Sciatic nerve (tissue), 2 donors: ENCODE results near the gene TRERF1. TPM values are rescaled to one million over a fixed set of nuclear protein-coding genes. Genes with fewer than 3 reads are reported as not detected.
A peak's percentile ranks its signal among the peaks of the same experiment; 100 is the strongest.
"Not testable (repeated sequence)": the region's sequence is repeated elsewhere in the genome, so short reads cannot be mapped to it uniquely, and the experiment has no call there.

Experiments used
- ATAC-seq: fragments of 200-7000 bp; cut with Tn5 transposase; one replicate; pipeline ENCODE4 v1.9.1; 2020; ENCODE audit warnings: mild to moderate bottlenecking, moderate library complexity
- DNase-seq: peaks from one replicate; pipeline ENCODE4 v3.0.0-alpha.2; 2020; ENCODE audit warnings: low spot score
- intact Hi-C: fragments of 100-400 bp; cut with DNase I; formaldehyde crosslinking; loops from one replicate; pipeline ENCODE4 v1.14.2; 2022
- total RNA-seq: library from RNA; stranded (reverse); fragmentation: NEBNext Ultra II Directional; extraction: Animal tissue kit (Norgen Biotek cat#: 25700); gene quantifications from one replicate; pipeline ENCODE4 v1.2.1, GENCODE V29; 2021
- donor health status: DM: no; HTN: no; CAD: no.
- donor health status: DM: no; HTN: no; CAD: no.

Gene TRERF1
- total RNA-seq, 1 donor from 2014 or later: 7.0 TPM

- intact Hi-C loops: no loop called here
- no peak for ATAC-seq
- no peak for DNase-seq
These were observed 227.3 kb downstream of the TRERF1 start for GRCh38 chr6:42224222-42225028.

GRCh38 chr6:42222448-42222847 lies 229.3 kb downstream of the TRERF1 start:
- no peak for ATAC-seq
- intact Hi-C loops: no loop called here

GRCh38 chr6:42221546-42221945 lies 230.2 kb downstream of the TRERF1 start:
- no peak for ATAC-seq
- no peak for DNase-seq
- intact Hi-C loops: no loop called here

More at GRCh38 chr6:42222448-42222847, 229.3 kb downstream of the TRERF1 start:
- no peak for DNase-seq

GRCh38 chr6:42220807-42221206 lies 230.9 kb downstream of the TRERF1 start:
- DNase-seq: no peak
- no peak for ATAC-seq
- intact Hi-C loops: no loop called here

- ATAC-seq (peak; percentile 100), DNase-seq (peak; percentile 94)
- intact Hi-C loops: no loop called here
These were observed 234.0 kb downstream of the TRERF1 start, which contains the start of gene MRPS10 for GRCh38 chr6:42217519-42218367. Gene MRPS10, minus strand, starts transcription at chr6:42217861. Its CDS starts 12 bp downstream, at chr6:42217849.

GRCh38 chr6:42217157-42217518 lies 234.6 kb downstream of the TRERF1 start:
- ATAC-seq: no peak
- intact Hi-C loops: no loop called here
- no peak for DNase-seq

GRCh38 chr6:42216495-42216894 lies 235.2 kb downstream of the TRERF1 start:
- ATAC-seq, DNase-seq, intact Hi-C loops: not testable (repeated sequence)

- intact Hi-C loops: no loop called here
- ATAC-seq: no peak
- DNase-seq: no peak
These were observed 239.3 kb downstream of the TRERF1 start for GRCh38 chr6:42212442-42212841.

- intact Hi-C loops: no loop called here
These were observed 240.0 kb downstream of the TRERF1 start for GRCh38 chr6:42211726-42212125.

GRCh38 chr6:42210551-42210950 lies 241.2 kb downstream of the TRERF1 start:
- DNase-seq (no peak), ATAC-seq (no peak)
- intact Hi-C loops: no loop called here

More at GRCh38 chr6:42211726-42212125, 240.0 kb downstream of the TRERF1 start:
- DNase-seq (no peak), ATAC-seq (no peak)

- intact Hi-C loops, ATAC-seq, DNase-seq: not testable (repeated sequence)
These were observed 244.2 kb downstream of the TRERF1 start for GRCh38 chr6:42207559-42207958.

GRCh38 chr6:42204768-42205282 lies 246.9 kb downstream of the TRERF1 start:
- no peak for DNase-seq
- intact Hi-C loops: no loop called here
- no peak for ATAC-seq

GRCh38 chr6:42203183-42203582 lies 248.5 kb downstream of the TRERF1 start:
- intact Hi-C loops: no loop called here
- ATAC-seq (no peak), DNase-seq (no peak)

- intact Hi-C loops, DNase-seq, ATAC-seq: not testable (repeated sequence)
These were observed 249.4 kb downstream of the TRERF1 start for GRCh38 chr6:42202131-42202915.

- intact Hi-C loops: no loop called here
- no peak for DNase-seq
- ATAC-seq: no peak
These were observed 250.3 kb downstream of the TRERF1 start for GRCh38 chr6:42201382-42201781.

GRCh38 chr6:42200035-42200434 lies 251.7 kb downstream of the TRERF1 start:
- intact Hi-C loops: no loop called here
- DNase-seq (no peak), ATAC-seq (no peak)

- ATAC-seq (no peak), DNase-seq (no peak)
- intact Hi-C loops: no loop called here
These were observed 252.4 kb downstream of the TRERF1 start for GRCh38 chr6:42199106-42199981.
